T-helper 17 cell (primary cell): ENCODE data around the gene S100A8. TPM values are rescaled to one million over a fixed set of nuclear protein-coding genes. Genes with fewer than 3 reads are reported as not detected.

Experiments
- ATAC-seq: fragments of 150-1000 bp; cut with Tn5 transposase; 2 replicates; pipeline ENCODE4 v1.10.0; 2021; ENCODE audit warnings: mild to moderate bottlenecking, moderate library complexity
- DNase-seq, 3 donors: peaks; one replicate each; pipeline versions ENCODE4 v3.0.0 to v3.0.0-alpha.2; 2020 to 2021
- H3K9me3 ChIP-seq: one replicate; pipeline ENCODE4 v1.7.0; 2013; ENCODE audit warnings: low read length, mild to moderate bottlenecking; ENCODE audit not compliant: control insufficient read depth, poor library complexity, severe bottlenecking
- H3K27ac Mint-ChIP-seq: one replicate; pipeline ENCODE4 v1.8.0; 2022; ENCODE audit warnings: mild to moderate bottlenecking, moderate library complexity, mixed read lengths
- H3K27me3 Mint-ChIP-seq: one replicate; pipeline ENCODE4 v1.8.0; 2022; ENCODE audit warnings: mixed read lengths
- H3K36me3 Mint-ChIP-seq: one replicate; pipeline ENCODE4 v1.8.0; 2022; ENCODE audit warnings: low read depth, mixed read lengths
- H3K4me1 Mint-ChIP-seq: one replicate; pipeline ENCODE4 v1.8.0; 2022; ENCODE audit warnings: mild to moderate bottlenecking, mixed read lengths
- H3K4me3 Mint-ChIP-seq: one replicate; pipeline ENCODE4 v1.8.0; 2022; ENCODE audit warnings: mild to moderate bottlenecking, moderate library complexity, mixed read lengths
- total RNA-seq, 4 donors: library from RNA in 2 of 4; stranded (reverse) in 2 of 4; gene quantifications; one replicate each; pipeline ENCODE4 v1.2.3 and lab custom pipeline; 2022 to 2026

The S100A8 gene
- total RNA-seq, 2 donors from 2014 or later = 4.6 to 110 TPM

DNA sequence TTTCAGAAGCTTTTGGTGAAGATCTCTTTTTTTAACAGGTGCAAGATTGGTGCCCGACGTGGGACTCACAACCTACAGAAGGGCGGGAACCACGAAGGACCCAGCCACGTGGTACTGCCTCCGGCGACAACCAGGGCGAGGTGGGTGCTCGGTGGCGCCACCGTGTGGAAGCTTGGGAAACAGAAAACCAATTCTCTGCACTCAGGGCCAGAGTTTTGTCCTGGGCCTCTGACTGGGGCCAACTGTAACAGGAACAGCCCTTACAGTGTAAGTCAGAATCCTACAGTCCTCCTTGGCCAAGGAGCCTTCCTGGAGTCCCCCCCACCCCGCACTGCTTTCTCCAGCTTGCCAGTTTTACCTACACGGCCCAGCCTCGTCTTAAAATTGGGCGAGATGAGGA lies 13.9 kb upstream of the S100A8 start:
- peaks cover 8% of the 10 kb centered on the region for H3K4me1 Mint-ChIP-seq
- ATAC-seq = peak; percentile 81

DNA sequence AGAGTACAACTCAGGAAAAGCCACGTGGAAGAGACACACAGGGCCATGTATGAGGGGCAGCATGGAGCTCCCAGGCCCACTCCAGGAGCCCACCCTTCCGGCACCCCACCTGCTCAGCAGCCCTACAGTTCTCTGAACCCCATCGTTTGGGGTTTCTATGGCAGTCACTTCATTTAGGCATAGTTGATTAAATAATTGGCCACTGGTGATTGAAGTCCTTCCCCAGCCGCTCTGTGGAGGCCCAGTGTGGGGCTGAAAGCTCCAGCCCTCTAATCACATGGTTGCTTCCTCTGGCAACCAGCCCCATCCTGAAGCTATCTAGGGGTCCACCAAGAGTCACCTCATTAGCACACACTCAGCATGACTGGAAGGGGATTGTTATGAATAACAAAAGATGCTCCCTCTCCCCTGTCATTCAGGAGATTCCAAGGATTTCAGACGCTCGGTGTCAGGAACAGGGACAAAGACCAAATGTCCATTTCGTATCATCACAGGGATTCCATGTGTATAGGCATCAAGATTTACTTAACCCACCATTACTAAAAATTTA lies 13.3 kb upstream of the S100A8 start:
- Mint-ChIP-seq H3K36me3 (no peaks in the 10 kb centered on the region), H3K27ac (no peak overlapping the region), H3K4me3 (no peak overlapping the region), H3K27me3 (peaks cover 12% of the 10 kb centered on the region), H3K4me1 (peaks cover 8% of the 10 kb centered on the region)
- H3K9me3 ChIP-seq = no peaks in the 10 kb centered on the region
- no peak for ATAC-seq
- DNase-seq = no peak

More for the DNA sequence above, 13.9 kb upstream of the S100A8 start:
- H3K9me3 ChIP-seq = no peaks in the 10 kb centered on the region
- DNase-seq = peak; percentile 36 to 64 (median 36)
- no peaks in the 10 kb centered on the region for H3K36me3 Mint-ChIP-seq
- H3K27me3 Mint-ChIP-seq = peaks cover 8% of the 10 kb centered on the region
- no peak overlapping the region for H3K27ac Mint-ChIP-seq
- H3K4me3 Mint-ChIP-seq = no peak overlapping the region

DNA sequence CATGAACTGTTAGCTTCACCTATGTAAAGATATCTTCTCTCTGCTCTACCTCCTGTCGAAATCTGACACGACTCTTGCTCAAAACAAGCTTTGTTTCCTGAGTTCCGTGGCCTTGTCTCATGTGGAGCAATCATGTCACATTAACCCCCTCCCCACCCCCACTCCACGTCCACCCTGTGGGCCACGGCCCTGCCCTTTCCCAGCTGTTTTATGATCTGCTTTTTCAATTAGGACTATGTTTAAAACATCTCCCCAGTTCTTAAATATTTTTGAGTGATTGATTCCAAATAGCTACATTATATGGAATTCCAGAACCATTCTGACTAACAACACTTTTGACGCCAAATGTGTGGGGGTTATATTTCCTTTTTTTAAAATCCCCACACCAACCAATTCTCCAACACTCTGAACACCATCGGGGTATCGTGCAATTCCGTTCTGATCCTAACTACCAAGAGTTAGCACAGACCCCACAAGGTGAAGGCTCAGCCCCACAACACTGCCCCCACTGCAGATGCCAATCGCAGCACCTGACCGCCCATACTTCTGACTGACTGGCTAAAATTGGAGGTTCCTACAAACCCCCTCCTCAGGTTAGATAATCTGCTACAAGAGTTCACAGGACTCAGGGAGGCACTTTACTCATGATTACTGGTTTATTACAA lies 12.7 kb upstream of the S100A8 start:
- peaks cover 17% of the 10 kb centered on the region for H3K27me3 Mint-ChIP-seq
- H3K4me3 Mint-ChIP-seq = peak overlapping the region; percentile 31
- no peak for ATAC-seq

DNA sequence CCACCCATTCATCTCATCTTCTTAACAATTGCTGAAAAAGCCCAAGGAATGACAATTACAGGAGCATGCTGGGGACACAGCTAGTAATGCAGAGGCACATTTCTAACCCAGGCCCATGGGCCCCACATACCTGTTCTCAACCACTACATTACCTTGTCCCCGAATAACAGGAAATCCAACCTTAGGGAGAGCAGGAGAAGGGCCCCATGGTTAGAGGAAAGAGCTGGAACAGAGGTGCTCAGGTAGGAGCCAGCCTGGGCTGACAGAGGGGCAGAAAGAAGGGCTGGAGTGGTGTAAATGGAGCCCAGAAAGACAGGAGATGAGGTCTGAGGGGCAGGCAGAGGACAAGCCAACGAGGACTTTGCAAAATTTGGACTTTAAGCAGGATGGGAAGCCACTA lies 11.4 kb upstream of the S100A8 start:
- H3K27ac Mint-ChIP-seq = no peak overlapping the region
- peaks cover 8% of the 10 kb centered on the region for H3K4me1 Mint-ChIP-seq
- ATAC-seq (no peak), DNase-seq (no peak)
- H3K36me3 Mint-ChIP-seq = peaks cover 2% of the 10 kb centered on the region
- peaks cover 23% of the 10 kb centered on the region for H3K27me3 Mint-ChIP-seq
- no peaks in the 10 kb centered on the region for H3K9me3 ChIP-seq
- H3K4me3 Mint-ChIP-seq = no peak overlapping the region

More for the DNA sequence above, 12.7 kb upstream of the S100A8 start:
- Mint-ChIP-seq H3K27ac (no peak overlapping the region), H3K36me3 (no peaks in the 10 kb centered on the region), H3K4me1 (peaks cover 8% of the 10 kb centered on the region)
- no peak for DNase-seq
- H3K9me3 ChIP-seq = no peaks in the 10 kb centered on the region

DNA sequence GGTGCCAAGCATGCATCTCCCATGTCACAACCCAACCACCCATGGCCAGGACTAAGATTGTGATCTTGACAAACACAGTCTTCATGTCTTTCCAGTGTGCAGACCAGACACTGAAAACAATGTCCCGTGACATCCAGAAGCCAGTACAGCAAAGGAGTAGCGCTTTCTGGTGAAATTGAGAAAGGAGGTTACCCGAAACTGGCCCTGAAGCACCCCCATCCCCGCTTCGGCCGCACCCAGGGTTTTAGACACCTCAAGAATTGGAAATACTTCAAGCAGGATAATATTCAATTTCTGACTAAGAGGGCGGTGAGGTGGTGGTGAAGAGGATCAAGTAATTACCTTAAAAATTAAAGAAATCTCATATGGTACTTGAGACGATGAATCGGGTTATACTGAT lies 10.6 kb upstream of the S100A8 start:
- ATAC-seq (no peak), DNase-seq (no peak)
- Mint-ChIP-seq H3K4me3 (no peak overlapping the region), H3K27ac (no peak overlapping the region), H3K36me3 (peaks cover 2% of the 10 kb centered on the region), H3K27me3 (peaks cover 30% of the 10 kb centered on the region), H3K4me1 (peaks cover 5% of the 10 kb centered on the region)
- H3K9me3 ChIP-seq = no peaks in the 10 kb centered on the region

DNA sequence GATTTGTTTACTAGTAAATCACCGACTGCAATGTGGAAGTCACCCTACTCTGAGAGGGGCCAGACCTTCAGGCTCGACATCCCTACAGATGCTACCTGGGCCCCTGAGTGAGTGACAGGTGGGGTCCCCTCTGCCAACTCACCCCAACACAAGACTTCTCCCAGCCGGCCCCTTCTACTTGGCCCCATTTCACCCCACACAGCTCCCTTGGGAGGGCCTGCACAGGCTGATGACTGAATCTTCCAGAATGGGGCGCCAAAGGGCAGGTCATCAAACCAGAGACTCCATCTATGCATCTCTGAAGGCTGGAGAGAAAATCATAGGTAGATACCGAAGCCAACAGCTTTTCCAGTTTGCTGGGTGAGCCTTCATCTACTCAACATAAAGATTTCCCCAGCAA lies 9.4 kb upstream of the S100A8 start:
- ATAC-seq (no peak), DNase-seq (no peak)
- H3K36me3 Mint-ChIP-seq = peaks cover 2% of the 10 kb centered on the region
- H3K27me3 Mint-ChIP-seq = peaks cover 43% of the 10 kb centered on the region
- H3K4me3 Mint-ChIP-seq = no peak overlapping the region
- H3K9me3 ChIP-seq = no peaks in the 10 kb centered on the region
- peaks cover 5% of the 10 kb centered on the region for H3K4me1 Mint-ChIP-seq
- H3K27ac Mint-ChIP-seq = no peak overlapping the region

DNA sequence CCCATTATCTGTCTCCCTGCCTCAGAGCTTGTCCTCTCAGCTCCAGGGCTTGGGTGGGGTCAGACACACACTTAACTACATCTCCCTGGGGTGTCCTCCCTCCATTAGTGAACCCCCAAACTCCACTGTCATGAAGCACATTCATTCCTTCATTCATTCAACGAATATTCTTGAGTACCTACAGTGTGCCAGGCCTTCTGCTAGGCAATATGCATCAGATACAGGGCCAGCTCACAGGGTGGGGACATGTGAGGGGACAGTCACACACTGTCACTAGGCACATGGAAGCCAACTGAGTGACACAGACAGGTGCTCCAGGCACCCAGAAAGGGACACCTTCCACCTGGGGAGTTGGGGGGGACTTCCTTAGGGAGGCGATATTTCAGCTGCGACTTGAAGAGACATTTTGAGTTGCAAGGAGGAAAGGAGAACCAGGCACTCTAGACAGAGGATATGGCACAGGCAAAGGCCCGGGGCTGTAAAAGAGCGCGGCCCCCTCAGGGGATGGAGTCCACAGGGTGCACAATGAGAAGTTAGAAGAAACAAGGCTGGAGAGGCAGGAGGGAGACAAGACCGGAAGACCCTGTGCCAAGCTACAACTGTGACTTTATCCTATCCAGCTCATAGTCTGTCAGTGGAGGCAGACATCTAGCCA lies 8.7 kb upstream of the S100A8 start:
- H3K27ac Mint-ChIP-seq = no peak overlapping the region
- H3K9me3 ChIP-seq = no peaks in the 10 kb centered on the region
- H3K4me3 Mint-ChIP-seq = no peak overlapping the region
- H3K4me1 Mint-ChIP-seq = peaks cover 3% of the 10 kb centered on the region
- DNase-seq = no peak
- H3K27me3 Mint-ChIP-seq = peaks cover 50% of the 10 kb centered on the region
- peaks cover 2% of the 10 kb centered on the region for H3K36me3 Mint-ChIP-seq
- ATAC-seq = no peak

DNA sequence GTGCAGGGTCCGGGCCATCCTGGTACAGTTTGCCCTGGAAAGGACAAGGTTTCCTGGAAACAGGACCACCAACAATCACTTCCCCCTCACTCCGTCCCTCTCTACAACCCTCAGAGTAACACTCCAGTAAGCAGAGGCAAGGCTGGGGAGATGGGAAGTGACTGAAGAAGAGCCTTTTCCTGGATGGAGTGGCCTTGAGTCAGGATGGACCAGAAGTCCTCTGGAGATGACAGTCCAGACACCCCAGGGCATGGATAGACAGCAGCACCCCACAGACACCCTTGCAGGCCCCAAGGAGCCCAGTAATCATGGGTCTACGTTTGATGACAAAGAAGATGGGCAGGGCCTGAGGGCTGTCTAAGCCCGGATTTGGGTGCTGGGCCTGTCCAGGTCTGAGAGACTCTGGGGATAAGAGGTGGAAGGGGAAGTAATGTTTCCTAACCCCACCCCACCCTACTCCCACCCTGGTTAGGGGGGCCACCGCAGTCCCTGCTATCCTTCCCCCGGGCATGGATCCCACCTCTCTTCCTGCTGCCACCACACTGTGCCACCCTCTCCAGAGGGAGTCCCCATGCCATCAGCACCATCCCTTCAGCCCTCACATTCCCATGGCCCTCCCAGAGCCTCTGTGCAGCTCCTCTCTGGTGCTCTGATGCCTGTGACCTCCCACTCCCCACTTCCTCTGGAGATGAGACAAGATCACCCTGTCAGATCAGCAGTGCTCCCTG lies 7.2 kb upstream of the S100A8 start:
- DNase-seq (no peak), ATAC-seq (no peak)
- peaks cover 64% of the 10 kb centered on the region for H3K27me3 Mint-ChIP-seq
- no peak overlapping the region for H3K27ac Mint-ChIP-seq
- H3K36me3 Mint-ChIP-seq = peaks cover 2% of the 10 kb centered on the region
- H3K4me3 Mint-ChIP-seq = no peak overlapping the region
- H3K9me3 ChIP-seq = no peaks in the 10 kb centered on the region
- H3K4me1 Mint-ChIP-seq = peaks cover 2% of the 10 kb centered on the region

DNA sequence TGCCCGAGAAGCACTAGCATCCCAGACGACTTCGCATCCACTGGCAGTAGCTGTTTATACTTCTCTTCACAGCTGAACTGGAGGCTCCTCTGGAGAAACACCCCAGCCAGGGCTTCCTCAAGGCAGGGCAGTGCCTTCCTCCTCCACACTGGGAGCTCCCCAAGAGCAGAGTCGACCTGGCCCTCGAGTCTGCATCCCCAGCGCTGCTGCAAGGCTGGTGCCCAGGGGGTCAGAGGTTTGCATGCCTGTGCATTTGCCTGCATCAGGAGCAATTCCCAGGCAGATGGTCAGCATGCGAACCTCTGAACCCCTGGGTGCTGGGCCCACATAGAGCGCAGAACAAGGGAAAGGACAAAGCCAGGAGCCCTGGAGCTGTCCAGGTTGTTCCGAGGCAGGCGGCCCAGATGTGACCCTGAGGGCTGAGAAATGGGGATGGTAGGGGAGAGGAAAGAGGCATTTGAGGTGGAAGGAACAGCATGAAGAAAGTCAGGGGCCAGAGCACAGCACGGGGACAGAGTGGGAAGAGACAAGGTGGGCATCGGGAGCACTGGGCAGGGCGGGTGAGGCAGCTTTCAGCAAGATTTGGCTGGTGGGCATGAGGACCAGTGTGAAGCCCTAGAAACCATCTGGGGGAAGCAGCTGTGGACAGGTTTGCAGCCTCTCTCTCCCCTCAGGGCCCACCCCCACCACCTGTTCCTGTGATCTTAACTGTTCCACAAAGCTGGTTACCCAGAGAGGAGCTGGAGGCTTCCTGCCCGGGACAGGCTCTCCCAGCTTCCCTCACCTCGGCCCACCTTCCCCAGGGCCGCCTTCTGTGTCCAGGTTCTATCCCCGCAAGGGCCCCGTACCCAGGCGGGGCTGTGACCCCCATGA lies 6.4 kb upstream of the S100A8 start:
- DNase-seq (no peak), ATAC-seq (no peak)
- H3K4me3 Mint-ChIP-seq = no peak overlapping the region
- H3K36me3 Mint-ChIP-seq = peaks cover 2% of the 10 kb centered on the region
- H3K27ac Mint-ChIP-seq = peak overlapping the region; percentile 41
- H3K4me1 Mint-ChIP-seq = peaks cover 2% of the 10 kb centered on the region
- peaks cover 71% of the 10 kb centered on the region for H3K27me3 Mint-ChIP-seq
- H3K9me3 ChIP-seq = no peaks in the 10 kb centered on the region

DNA sequence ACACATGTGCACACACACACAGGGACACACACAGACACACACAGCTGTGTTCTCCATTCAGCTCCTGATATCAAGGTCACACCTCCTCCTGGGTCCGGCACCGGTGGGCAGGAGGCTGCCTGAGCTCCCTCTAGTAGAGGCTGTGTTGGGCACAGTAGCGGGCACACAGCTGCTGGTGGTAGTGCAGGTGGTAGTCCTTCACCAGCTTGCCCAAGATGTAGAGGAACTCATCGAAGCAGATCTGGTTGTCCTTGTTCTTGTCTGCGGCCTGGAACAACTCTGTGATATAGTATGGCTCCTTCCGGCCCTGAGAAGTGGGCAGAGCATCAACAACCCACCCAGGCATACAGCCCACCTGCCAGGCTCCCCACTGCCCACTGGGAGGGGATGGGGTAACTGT lies 5.6 kb upstream of the S100A8 start:
- peak overlapping the region; percentile 8 for H3K27ac Mint-ChIP-seq
- DNase-seq = no peak
- H3K27me3 Mint-ChIP-seq = peaks cover 73% of the 10 kb centered on the region
- H3K4me3 Mint-ChIP-seq = no peak overlapping the region
- H3K36me3 Mint-ChIP-seq = peaks cover 2% of the 10 kb centered on the region
- H3K4me1 Mint-ChIP-seq = no peaks in the 10 kb centered on the region
- H3K9me3 ChIP-seq = no peaks in the 10 kb centered on the region
- no peak for ATAC-seq

DNA sequence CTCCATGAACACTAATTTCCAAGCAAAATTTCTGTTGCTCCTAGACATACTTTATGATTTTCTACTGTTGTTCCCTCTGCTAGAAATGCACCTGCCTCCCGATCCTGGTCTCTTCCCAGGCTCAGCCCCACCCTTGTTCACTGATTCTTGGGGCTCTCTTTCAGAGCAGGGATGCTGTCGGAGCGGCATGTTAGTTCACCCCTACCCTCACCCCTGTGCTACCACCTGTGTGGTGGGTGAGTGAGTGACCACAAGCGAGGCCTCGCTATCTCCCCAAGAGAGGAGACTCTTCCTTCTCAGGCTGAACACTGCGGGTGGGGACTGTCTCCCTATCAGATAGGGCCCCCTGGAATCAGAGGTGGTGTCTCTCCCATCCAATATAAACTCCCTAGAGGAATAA lies 4.9 kb upstream of the S100A8 start:
- DNase-seq (no peak), ATAC-seq (no peak)
- peaks cover 2% of the 10 kb centered on the region for H3K36me3 Mint-ChIP-seq

DNA sequence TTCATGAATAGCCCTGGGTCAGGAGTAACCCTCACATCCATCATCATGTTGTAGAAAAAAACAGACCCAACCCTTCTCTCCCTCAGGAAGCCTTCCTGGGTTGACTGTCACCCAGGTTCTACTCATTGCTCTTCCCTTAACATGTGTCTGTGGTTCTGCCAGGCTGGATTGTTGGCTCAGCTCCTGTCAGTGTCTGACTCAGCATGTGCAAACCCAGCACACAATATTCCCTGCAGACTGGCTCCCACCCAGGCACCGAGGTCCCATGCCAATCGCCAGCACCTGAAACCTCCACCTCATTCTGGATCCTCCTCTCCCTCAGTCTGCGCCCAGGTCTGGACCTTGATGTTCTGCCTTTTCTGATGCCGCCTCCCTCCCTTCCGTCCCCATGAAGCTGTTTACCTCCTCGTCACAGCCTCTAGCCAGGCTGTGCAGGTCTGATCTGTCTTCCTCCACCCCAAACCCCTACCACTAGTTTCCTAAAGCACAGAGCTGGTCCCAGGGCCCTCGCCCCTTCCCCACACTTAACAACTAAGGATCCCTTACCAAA lies 4.3 kb upstream of the S100A8 start:
- H3K4me1 Mint-ChIP-seq = peaks cover 2% of the 10 kb centered on the region
- peaks cover 2% of the 10 kb centered on the region for H3K36me3 Mint-ChIP-seq
- H3K9me3 ChIP-seq = no peaks in the 10 kb centered on the region
- no peak overlapping the region for H3K27ac Mint-ChIP-seq
- peaks cover 86% of the 10 kb centered on the region for H3K27me3 Mint-ChIP-seq
- no peak for ATAC-seq
- no peak overlapping the region for H3K4me3 Mint-ChIP-seq
- no peak for DNase-seq

More for the DNA sequence above, 4.9 kb upstream of the S100A8 start:
- Mint-ChIP-seq H3K27me3 (peaks cover 80% of the 10 kb centered on the region), H3K4me1 (peaks cover 1% of the 10 kb centered on the region), H3K27ac (peak overlapping the region; percentile 8), H3K4me3 (no peak overlapping the region)
- H3K9me3 ChIP-seq = no peaks in the 10 kb centered on the region
